Panc1 (cell line): Measurements from ENCODE around the gene PPP1CA.

ENCODE experiments used
- CTCF ChIP-seq: fragments of 450-650 bp; IDR thresholded peaks from 2 replicates; pipeline ENCODE4 v1.5.1; 2017; ENCODE audit warnings: mild to moderate bottlenecking
- POLR2AphosphoS5 ChIP-seq: IDR thresholded peaks from 2 replicates; pipeline ENCODE4 v1.6.1; 2012; ENCODE audit warnings: mild to moderate bottlenecking, low read depth, low read length, moderate library complexity
- REST ChIP-seq, 2 experiments: IDR thresholded peaks; 2 replicates each; pipeline ENCODE4 v1.6.1; 2011 to 2012; ENCODE audit warnings: low read depth in 2 of 2, control low read depth in 1 of 2, low read length in 1 of 2, mild to moderate bottlenecking in 1 of 2, moderate library complexity in 1 of 2; ENCODE audit not compliant: insufficient read depth in 1 of 2
- SIN3A ChIP-seq: IDR thresholded peaks from 2 replicates; pipeline ENCODE4 v1.6.1; 2012; ENCODE audit warnings: low read depth, mild to moderate bottlenecking, low read length, moderate library complexity, borderline replicate concordance; ENCODE audit not compliant: insufficient read depth
- TCF7L2 ChIP-seq: IDR thresholded peaks from 2 replicates; pipeline ENCODE4 v1.6.1; 2011; ENCODE audit warnings: mild to moderate bottlenecking, low read depth, low read length, inconsistent platforms

GRCh38 chr11:67387069-67387468 lies 14.6 kb downstream of the PPP1CA start:
- no peak for TF ChIP-seq CTCF
- no peak for TF ChIP-seq TCF7L2
- no peak for TF ChIP-seq POLR2AphosphoS5
- no peak for TF ChIP-seq REST (IDR thresholded peaks at IDR 0.05; ENCODE audit: insufficient read depth in 1 of 2, low read depth in 2 of 2, low read length in 1 of 2)
- no peak for TF ChIP-seq SIN3A
